K562 (cell line): Measurements from ENCODE around the gene C1orf94. TPM values are rescaled to one million over a fixed set of nuclear protein-coding genes. Genes with fewer than 3 reads are reported as not detected.

ENCODE experiments used
- ATAC-seq: fragments of 200-7000 bp; cut with Tn5 transposase; 3 replicates; pipeline ENCODE4 v1.9.1; 2020; ENCODE audit warnings: moderate library complexity
- BruUV-seq: library from RNA; stranded (reverse); fragments of 400-500 nt; replicated peaks from 2 replicates; lab custom pipeline; 2021; lab: Mats Ljungman, UMichigan
- CTCF ChIA-PET: fragments of 300-600 bp; formaldehyde crosslinking; extraction: SDS; loops from one replicate; lab custom pipeline; 2021; ENCODE audit warnings: low intra/inter-chr PET ratio; lab: Yijun Ruan, JAX
- POLR2A ChIA-PET: fragments of 300-600, 350-650 bp; sonication (Branson Sonifier 250); formaldehyde crosslinking; extraction: SDS; loops from one replicate; lab custom pipeline; 2021; ENCODE audit warnings: antibody characterized with exemption, inconsistent platforms; lab: Yijun Ruan, JAX
- DNase-seq, 4 experiments: peaks; one replicate each; pipeline versions ENCODE4 v3.0.0 to v3.0.0-alpha.2; 2011 to 2018; ENCODE audit warnings: low spot score in 3 of 4, mixed read lengths in 3 of 4; ENCODE audit errors: extremely low read depth in 1 of 4
- FAIRE-seq: peaks from 2 replicates; lab custom pipeline; 2011; peaks lifted over from hg19 to GRCh38; lab: Jason Lieb, UNC
- H2AFZ ChIP-seq: 2 replicates; pipeline ENCODE4 v1.6.0; 2011; ENCODE audit warnings: low read depth, low read length, control low read depth, inconsistent platforms
- H3K27ac ChIP-seq: fragments of 200-600 bp; 3 replicates; pipeline ENCODE4 v1.8.0; 2011; ENCODE audit warnings: low read depth, mild to moderate bottlenecking, control low read depth, inconsistent platforms, low read length, moderate library complexity, mixed read lengths; ENCODE audit errors: extremely low read depth
- H3K27me3 ChIP-seq, 2 experiments: fragments of 300-600 bp in 1 of 2; 2 replicates in 1 of 2; 3 replicates in 1 of 2; pipeline versions ENCODE4 v1.6.0 to v1.8.0; 2011; ENCODE audit warnings: inconsistent platforms in 2 of 2, low read length in 2 of 2, mild to moderate bottlenecking in 1 of 2, mixed read lengths in 1 of 2, moderate library complexity in 1 of 2; ENCODE audit not compliant: control insufficient read depth in 2 of 2, insufficient read depth in 2 of 2
- H3K36me3 ChIP-seq: fragments of 300-600 bp; 3 replicates; pipeline ENCODE4 v1.8.0; 2011; ENCODE audit warnings: mild to moderate bottlenecking, low read length, inconsistent platforms; ENCODE audit not compliant: control insufficient read depth, insufficient read depth
- H3K4me1 ChIP-seq, 2 experiments: fragments of 200-600 bp in 1 of 2; replicated peaks in 1 of 2; 2 replicates in 1 of 2; 3 replicates in 1 of 2; pipeline versions ENCODE4 v1.5.1 to v1.8.0; 2011; ENCODE audit warnings: inconsistent platforms in 2 of 2, low read length in 2 of 2, mild to moderate bottlenecking in 1 of 2, mixed read lengths in 1 of 2, moderate library complexity in 1 of 2; ENCODE audit not compliant: control insufficient read depth in 2 of 2, insufficient read depth in 2 of 2
- H3K4me2 ChIP-seq: 2 replicates; pipeline ENCODE4 v1.6.1; 2011; ENCODE audit warnings: low read length, control low read depth, inconsistent platforms, mixed read lengths; ENCODE audit not compliant: insufficient read depth
- H3K4me3 ChIP-seq: fragments of 200-600 bp; sonication (generic), shearing (Covaris generic); 2 replicates; pipeline ENCODE4 v1.5.1; 2016; ENCODE audit warnings: control low read depth, inconsistent platforms
- H3K79me2 ChIP-seq: fragments of 200-600 bp; 3 replicates; pipeline ENCODE4 v1.8.0; 2011; ENCODE audit warnings: low read length, inconsistent platforms; ENCODE audit not compliant: control insufficient read depth, insufficient read depth
- H3K9ac ChIP-seq, 2 experiments: 2 replicates each; pipeline versions ENCODE4 v1.6.0 to v1.6.1; 2011; ENCODE audit warnings: low read depth in 2 of 2, low read length in 2 of 2, control low read depth in 1 of 2, inconsistent platforms in 1 of 2, mild to moderate bottlenecking in 1 of 2, mixed read lengths in 1 of 2; ENCODE audit not compliant: insufficient read depth in 1 of 2
- H3K9me1 ChIP-seq: one replicate; pipeline ENCODE4 v1.6.0; 2011; ENCODE audit warnings: inconsistent platforms, mild to moderate bottlenecking, low read length, moderate library complexity; ENCODE audit not compliant: control insufficient read depth, insufficient read depth
- H3K9me3 ChIP-seq: replicated peaks from 2 replicates; pipeline ENCODE4 v1.5.1; 2011; ENCODE audit warnings: low read depth, low read length, inconsistent platforms; ENCODE audit not compliant: control insufficient read depth, insufficient read depth
- H4K20me1 ChIP-seq: replicated peaks from 2 replicates; pipeline ENCODE4 v1.6.1; 2011; ENCODE audit warnings: low read length, inconsistent platforms, mixed read lengths; ENCODE audit not compliant: control insufficient read depth, insufficient read depth
- NONO ChIP-seq, 2 experiments: fragments of 200-400 bp in 1 of 2; fragments of 450-650 bp in 1 of 2; formaldehyde crosslinking in 1 of 2; IDR thresholded peaks; 2 replicates each; pipeline ENCODE4 v1.6.1; 2017; ENCODE audit warnings: low read depth in 2 of 2, mild to moderate bottlenecking in 2 of 2, moderate library complexity in 2 of 2, low read length in 1 of 2
- TBP ChIP-seq: optimal IDR thresholded peaks from 2 replicates; pipeline ENCODE3; 2011; ENCODE audit warnings: low read depth, low read length, improper control_type of control experiment
- ZNF232 ChIP-seq: sonication (generic); formaldehyde crosslinking; IDR thresholded peaks from 2 replicates; pipeline ENCODE4 v1.8.0; 2022; ENCODE audit warnings: mild to moderate bottlenecking, missing genetic modification reagents
- ZNF589 ChIP-seq: fragments of 200-800 bp; sonication (Bioruptor generic); IDR thresholded peaks from 2 replicates; pipeline ENCODE4 v1.6.1; 2016; ENCODE audit warnings: low read depth, missing genetic modification characterization, missing compliant biosample characterization
- WGBS: fragments of 100-300 bp; shearing (Covaris generic); methylation state at CpG from one replicate; pipeline ENCODE4 v1.1.6; 2016; ENCODE audit warnings: low coverage, mixed read lengths; ENCODE audit not compliant: insufficient coverage; ENCODE audit errors: missing lambda C conversion rate; 5-methylcytosine and 5-hydroxymethylcytosine counted together
- in situ Hi-C: fragments of 300-500 bp; cut with MboI; formaldehyde crosslinking; loops from 4 replicates; pipeline ENCODE4 v1.15.0; 2018; ENCODE audit warnings: inconsistent platforms, mixed read lengths
- intact Hi-C: fragments of 100-400 bp; cut with micrococcal nuclease; formaldehyde crosslinking; loops from 2 replicates; pipeline ENCODE4 v1.14.2; 2022
- polyA plus RNA-seq, 8 experiments: library from polyadenylated mRNA; depleted of rRNA in 4 of 8; stranded (reverse) in 5 of 8; unstranded in 3 of 8; fragments of >200 nt; fragmentation: Nextera tagmentation in 2 of 8; fragmentation: Illumina TruSeq in 1 of 8; extraction: Ambion mirVana in 2 of 8; extraction: Trizol in 1 of 8; gene quantifications; 2 replicates each; pipeline versions ENCODE4 v1.2.1 to v1.2.3, GENCODE V29; 2011 to 2014; ENCODE audit warnings: inconsistent platforms in 1 of 8, missing spikeins in 1 of 8
- total RNA-seq, 7 experiments: library from RNA; depleted of rRNA in 6 of 7; stranded (reverse); fragments of >200 nt in 6 of 7; fragmentation: Illumina TruSeq in 2 of 7; extraction: Trizol in 2 of 7; gene quantifications; 2 replicates each; pipeline versions ENCODE4 v1.2.1 to v1.2.3, GENCODE V29; 2011 to 2021; ENCODE audit warnings: low replicate concordance in 1 of 7

Gene C1orf94
- total and polyA plus RNA-seq, 9 of the 15 experiments (the other 6 are each of a cell fraction or from before 2014, with no cell fraction given): not detected

- H3K9me1 ChIP-seq: no peaks in the 10 kb centered on the region
- no peak for TF ChIP-seq ZNF589
- no peak for TF ChIP-seq NONO (IDR thresholded peaks at IDR 0.05; ENCODE audit: low read depth in 2 of 2, low read length in 1 of 2)
- TF ChIP-seq TBP: no peak
- in situ Hi-C loops (no loop called here), intact Hi-C loops (no loop called here)
- WGBS: under 1% methylated on average over 16 of the region's 16 CpGs
- no TSS peak for BruUV-seq
- no peaks in the 10 kb centered on the region for H3K9me3 ChIP-seq
- FAIRE-seq (no peak), ATAC-seq (no peak), DNase-seq (no peak)
- H3K4me2 ChIP-seq: no peak overlapping the region
- no peaks in the 10 kb centered on the region for H4K20me1 ChIP-seq
- POLR2A ChIA-PET: no interaction called here
- no peaks in the 10 kb centered on the region for H3K4me1 ChIP-seq
- H3K27me3 ChIP-seq: peaks cover 0 to 15% of the 10 kb centered on the region in 2 experiments; a peak in 2 of 5 replicates
- no peaks in the 10 kb centered on the region for H3K36me3 ChIP-seq
- no peaks in the 10 kb centered on the region for H3K79me2 ChIP-seq
- CTCF ChIA-PET: no interaction called here
- no peak overlapping the region for H3K27ac ChIP-seq
- H2AFZ ChIP-seq: no peak overlapping the region
- H3K4me3 ChIP-seq: no peak overlapping the region
- 0 out of 4 replicates have a peak overlapping the region, but pooled peaks of 1 of the 2 experiments have one; percentile 23 for H3K9ac ChIP-seq
These were observed 89.6 kb downstream of the C1orf94 start for GRCh38 chr1:34266127-34266951.

GRCh38 chr1:34267326-34267725 lies 90.6 kb downstream of the C1orf94 start:
- no peaks in the 10 kb centered on the region for H3K4me1 ChIP-seq
- no peaks in the 10 kb centered on the region for H3K79me2 ChIP-seq
- intact Hi-C loops (no loop called here), in situ Hi-C loops (no loop called here)
- H3K4me3 ChIP-seq: no peak overlapping the region
- ATAC-seq (no peak), DNase-seq (no peak), FAIRE-seq (no peak)
- H4K20me1 ChIP-seq: no peaks in the 10 kb centered on the region
- no peak for TF ChIP-seq ZNF232 (CRISPR knock-in tag)
- no peak overlapping the region for H3K9ac ChIP-seq
- no peak overlapping the region for H2AFZ ChIP-seq
- CTCF ChIA-PET: no interaction called here
- H3K36me3 ChIP-seq: no peaks in the 10 kb centered on the region
- no TSS peak for BruUV-seq
- no peaks in the 10 kb centered on the region for H3K9me3 ChIP-seq
- no peaks in the 10 kb centered on the region for H3K9me1 ChIP-seq
- no peak overlapping the region for H3K27ac ChIP-seq
- no peak overlapping the region for H3K4me2 ChIP-seq
- POLR2A ChIA-PET: no interaction called here
- peaks cover 0 to 13% of the 10 kb centered on the region in 2 experiments; a peak in 2 of 5 replicates for H3K27me3 ChIP-seq
- WGBS: 1% methylated on average over 5 of the region's 5 CpGs
